GM21786 (cell line): ENCODE measurements around the gene KLHDC1.
A peak's percentile ranks its signal among the peaks of the same experiment; 100 is the strongest.
"Not testable (repeated sequence)": the region's sequence is repeated elsewhere in the genome, so short reads cannot be mapped to it uniquely, and the experiment has no call there.

Source experiments
- ATAC-seq: cut with Tn5 transposase; IDR thresholded peaks from one replicate; pipeline ENCODE4 v1.9.1; 2021; ENCODE audit not compliant: unreplicated experiment

The KLHDC1 gene

GRCh38 chr14:49721733-49722435 is 29.0 kb downstream of the KLHDC1 start:
- ATAC-seq: not testable (repeated sequence)

GRCh38 chr14:49727171-49727570 is 34.3 kb downstream of the KLHDC1 start:
- no peak for ATAC-seq

DNA sequence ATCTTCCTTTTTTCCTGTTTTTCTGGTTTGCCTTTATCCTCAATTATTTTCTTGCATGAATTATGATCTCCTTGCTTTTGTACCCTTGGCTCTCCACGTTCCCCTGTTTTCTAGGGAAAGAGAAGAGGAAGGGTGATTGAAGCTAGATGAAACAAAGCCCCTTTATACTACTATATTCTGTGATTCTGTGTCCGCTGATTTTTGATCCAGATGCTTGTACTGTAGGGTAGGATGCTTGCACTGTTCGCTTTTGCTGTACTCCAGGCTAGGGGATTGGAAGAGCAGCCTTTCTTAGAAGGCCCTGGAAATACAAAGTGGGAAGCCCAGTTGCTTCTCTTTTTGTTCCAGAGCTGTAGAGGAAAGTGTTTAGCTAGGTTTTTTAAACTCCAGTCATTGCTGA is 40.0 kb downstream of the KLHDC1 start:
- no peak for ATAC-seq

DNA sequence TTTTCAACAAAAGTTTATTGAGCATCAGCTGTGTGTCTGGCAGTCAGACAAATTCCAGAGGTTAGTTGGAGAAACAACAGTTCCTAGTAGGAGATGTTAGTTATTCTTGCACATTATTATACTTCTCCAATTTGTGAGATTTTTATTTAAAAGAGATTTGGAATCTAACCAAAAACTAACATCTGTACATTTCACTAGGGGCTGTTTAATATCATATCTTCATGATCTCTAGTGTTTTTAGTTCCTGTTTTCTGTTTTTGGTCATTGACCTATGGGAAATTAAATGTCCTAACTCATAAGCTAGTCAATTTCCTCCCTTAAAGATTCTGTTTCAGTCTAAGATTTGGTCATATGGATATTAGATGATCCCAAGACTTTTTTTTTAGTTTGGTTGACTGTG is 40.9 kb downstream of the KLHDC1 start:
- ATAC-seq: no peak

DNA sequence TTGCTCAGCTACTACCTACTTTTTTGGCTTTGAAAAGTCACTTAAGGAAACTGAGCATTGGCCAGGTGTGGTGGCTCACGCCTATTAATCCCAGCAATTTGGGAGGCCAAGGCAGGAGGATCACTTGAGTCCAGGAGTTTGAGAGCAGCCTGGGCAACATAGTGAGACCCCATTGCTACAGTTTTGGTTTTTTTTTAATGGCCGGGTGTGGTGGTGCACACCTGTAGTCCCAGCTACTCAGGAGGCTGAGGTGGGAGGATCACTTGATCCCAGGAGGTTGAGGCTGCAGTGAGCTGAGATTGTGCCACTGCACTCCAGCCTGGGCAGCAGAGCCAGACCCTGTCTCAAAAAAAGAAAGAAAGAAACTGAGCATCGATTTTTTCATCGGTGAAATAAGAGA is 42.7 kb downstream of the KLHDC1 start:
- ATAC-seq: not testable (repeated sequence)

- ATAC-seq: no peak
Observed at GRCh38 chr14:49745191-49745590, 52.3 kb downstream of the KLHDC1 start.

DNA sequence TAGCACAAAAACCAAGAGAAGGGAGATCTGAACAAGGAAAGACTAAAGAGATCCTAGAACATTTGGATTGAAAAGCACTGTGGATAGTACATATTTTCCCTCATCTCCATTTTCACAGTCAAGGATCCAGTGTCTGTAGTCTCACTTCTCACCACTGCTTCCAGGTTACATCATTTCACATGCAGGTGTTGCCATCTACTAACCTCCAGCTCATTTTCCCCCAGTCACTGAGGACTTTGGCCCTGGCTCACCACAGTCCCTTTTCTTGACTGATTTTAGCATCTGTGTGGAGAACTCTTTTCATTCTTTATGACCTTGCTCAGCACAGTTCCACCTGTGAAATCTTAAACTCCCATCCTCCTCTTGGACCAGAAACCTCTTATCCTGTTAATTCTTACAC is 53.6 kb downstream of the KLHDC1 start:
- ATAC-seq: not testable (repeated sequence)

DNA sequence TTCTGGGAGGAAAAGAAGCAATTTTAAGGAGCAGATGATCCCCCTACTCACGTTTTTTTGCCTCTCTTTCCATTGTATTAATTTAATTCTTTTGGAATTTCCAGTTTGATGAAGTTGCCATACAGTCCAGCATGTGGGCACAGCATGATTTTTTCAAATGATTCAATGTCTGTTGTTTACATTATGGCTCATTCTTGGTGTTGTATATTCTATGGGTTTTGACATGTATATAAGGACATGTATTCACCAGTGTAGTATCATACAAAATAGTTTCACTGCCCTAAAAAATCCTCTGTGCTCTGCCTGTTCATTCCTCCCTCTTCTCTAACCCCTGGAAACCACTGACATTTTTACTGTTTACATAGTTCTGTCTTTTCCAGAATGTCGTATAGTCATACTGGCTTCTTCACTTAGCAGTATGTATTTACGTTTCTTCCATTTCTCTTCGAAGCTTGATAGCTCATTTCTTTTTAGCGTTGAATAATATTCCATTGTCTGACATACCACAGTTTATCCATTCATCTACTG is 61.7 kb downstream of the KLHDC1 start:
- ATAC-seq: no peak

DNA sequence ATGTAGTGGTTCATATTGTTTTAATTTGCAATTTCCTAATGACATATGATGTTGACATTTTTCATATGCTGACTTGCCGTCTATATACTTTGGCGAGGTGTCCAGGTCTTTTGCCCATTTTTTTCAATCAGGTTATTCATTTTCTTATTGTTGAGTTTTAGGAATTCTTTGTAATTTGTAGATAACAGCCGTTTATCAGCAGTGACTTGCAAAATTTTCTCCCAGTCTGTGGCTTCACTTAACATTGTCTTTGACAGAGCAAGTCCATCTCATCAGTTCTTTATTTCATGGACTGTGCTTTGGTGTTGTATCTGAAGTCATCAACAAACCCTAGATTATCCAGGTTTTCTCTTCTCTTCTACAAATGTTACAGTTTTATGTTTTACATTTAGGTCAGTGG is 62.5 kb downstream of the KLHDC1 start:
- ATAC-seq: no peak

- no peak for ATAC-seq
Observed at GRCh38 chr14:49761839-49762551, 69.1 kb downstream of the KLHDC1 start.

- no peak for ATAC-seq
Observed at GRCh38 chr14:49766839-49767238, 73.9 kb downstream of the KLHDC1 start.

DNA sequence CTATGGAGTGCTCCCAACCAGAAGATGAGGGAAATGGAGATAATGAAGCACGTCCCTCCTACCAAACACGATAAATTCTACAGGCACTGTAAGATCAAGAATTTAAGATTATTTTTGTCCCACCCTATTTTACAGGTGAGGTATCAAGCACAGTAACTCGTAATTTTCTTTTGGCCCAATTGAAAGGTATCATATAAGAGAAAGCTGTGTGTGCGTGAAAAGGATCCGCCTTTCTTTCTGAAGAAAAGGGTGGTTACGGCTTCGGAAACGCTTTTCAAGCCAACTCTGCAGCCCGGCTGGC is 74.3 kb downstream of the KLHDC1 start:
- ATAC-seq: no peak

- peak; percentile 90 for ATAC-seq
Observed at GRCh38 chr14:49767571-49768300, 74.8 kb downstream of the KLHDC1 start, which contains the start of gene KLHDC2. TSS of gene KLHDC2 (plus strand) at chr14:49768153. CDS start at chr14:49768469, 316 bp downstream.

DNA sequence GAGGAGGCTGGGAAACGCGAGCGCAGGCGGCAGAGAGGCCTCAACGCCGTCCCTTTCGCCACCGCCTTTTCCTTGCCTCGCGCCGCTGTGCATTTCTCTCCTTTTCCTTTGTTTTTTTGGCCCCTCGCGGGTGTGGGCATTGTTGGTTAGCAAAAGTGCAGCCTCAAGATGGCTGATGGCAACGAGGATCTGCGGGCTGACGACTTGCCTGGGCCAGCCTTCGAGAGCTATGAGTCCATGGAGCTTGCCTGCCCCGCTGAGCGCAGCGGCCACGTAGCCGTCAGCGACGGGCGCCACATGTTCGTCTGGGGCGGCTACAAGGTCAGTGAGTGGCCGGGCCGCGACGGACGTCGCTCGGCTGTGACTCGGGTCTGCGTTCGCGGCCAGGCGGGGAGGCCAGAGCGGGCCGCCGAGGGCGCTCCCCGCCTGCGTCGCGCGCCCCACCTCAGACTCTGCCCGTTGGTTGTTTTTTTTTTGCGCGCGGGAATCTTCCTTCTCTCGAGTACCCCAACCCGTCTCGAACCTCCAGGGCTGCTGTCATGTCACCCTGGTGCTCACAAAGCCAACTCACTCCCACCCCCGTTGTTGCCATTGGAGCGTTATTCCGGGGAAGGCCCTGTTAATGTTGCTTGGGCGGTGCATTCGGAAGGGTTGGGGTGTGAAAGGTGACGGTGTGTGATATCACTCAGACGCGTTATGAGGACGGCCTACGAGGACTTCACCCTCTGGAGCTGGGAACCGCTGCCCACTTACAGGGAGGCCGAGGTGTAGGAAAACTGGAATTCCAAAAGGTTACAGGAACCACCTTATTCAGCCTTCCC is 75.6 kb downstream of the KLHDC1 start:
- ATAC-seq: peak; percentile 21

DNA sequence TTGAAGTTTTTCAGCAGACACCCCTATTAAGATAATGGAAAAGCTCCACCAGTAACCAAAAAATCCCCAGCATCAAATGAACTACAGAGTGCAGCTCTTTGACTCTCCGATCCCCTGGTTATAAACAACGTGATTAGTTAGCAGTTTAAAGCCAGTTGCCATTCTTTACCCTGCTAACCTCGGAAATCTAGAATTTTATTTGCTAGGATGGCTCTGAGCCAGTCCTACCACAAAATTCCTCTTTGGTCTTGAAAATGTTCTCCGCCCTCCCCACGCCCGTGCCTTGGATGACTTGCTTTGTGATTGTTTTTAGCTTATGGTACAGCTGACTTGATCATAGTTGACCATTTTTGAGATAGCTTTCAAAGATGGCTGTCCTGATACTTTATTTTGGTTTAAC is 76.3 kb downstream of the KLHDC1 start:
- no peak for ATAC-seq

DNA sequence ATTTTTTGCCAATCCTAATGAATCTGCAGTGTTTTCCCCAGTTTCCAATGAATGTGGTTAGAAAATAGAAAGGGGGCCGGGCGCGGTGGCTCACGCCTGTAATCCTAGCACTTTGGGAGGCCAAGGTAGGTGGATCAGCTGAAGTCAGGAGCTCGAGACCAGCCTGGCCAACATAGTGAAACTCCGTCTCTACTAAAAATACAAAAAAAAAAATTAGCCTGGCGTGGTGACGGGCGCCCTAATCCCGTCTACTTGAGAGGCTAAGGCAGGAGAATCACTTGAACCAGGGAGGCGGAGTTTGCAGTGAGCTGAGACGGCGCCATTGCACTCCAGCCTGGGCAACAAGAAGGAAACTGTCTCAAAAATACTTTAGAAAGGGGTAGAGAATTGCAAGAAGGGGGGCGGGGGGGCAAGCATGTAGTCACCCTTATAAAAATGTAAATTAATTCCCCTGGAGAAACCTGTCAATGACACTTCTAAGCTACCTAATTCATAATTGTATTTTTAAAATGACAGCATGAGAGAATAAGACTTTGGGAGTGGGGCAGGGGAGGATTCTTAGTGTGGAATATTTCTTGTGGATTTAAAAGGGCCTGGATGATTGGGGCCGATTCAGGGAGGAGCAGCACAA is 76.8 kb downstream of the KLHDC1 start:
- no peak for ATAC-seq

DNA sequence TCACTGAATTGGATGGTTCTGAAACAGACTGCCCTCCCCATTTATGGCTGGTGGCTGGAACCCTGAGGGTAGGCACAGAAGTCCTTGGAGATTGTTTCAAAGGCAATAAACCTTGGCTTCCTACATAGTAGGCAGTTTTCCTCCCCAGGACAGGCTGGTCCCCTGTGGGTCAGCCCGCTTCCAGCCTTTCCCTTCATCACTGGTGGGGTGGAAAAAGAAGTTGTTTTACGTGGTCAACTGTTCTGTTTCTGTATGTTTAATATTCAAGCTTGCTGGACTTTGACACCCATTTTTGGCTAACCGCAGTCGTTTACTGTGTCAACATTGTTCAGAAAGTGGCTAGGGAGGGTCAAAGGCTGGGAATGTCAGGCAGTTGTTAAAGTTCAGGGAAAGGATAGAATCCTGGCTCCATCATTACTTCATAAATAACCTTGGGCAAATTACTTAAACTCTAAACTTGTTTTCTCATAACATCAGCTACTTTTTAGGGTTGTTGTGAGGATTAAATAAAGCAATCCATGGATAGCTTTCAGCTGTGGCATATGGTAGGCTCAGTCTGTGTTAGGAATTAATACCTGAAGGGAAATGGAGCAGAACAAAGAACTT is 77.4 kb downstream of the KLHDC1 start:
- ATAC-seq: no peak

GRCh38 chr14:49771691-49772090 is 78.8 kb downstream of the KLHDC1 start:
- not testable (repeated sequence) for ATAC-seq

GRCh38 chr14:49774106-49774505 is 81.2 kb downstream of the KLHDC1 start:
- ATAC-seq: no peak

DNA sequence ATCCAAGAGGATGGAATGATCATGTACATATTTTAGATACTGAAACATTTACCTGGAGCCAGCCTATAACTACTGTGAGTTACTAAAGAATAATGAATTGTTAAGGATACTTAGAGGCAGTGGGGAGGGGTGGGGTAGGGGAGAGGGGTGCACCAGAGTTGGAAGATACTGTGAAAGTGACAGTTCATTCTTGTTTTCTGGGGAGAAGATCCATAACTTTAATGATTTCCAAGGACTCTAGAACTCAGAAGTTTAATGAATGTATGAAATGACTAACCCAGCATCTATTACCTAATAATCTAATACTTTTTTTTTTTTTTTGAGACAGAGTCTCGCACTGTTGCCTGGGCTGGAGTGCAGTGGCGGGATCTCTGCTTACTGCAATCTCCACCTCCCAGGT is 85.5 kb downstream of the KLHDC1 start:
- ATAC-seq: no peak
